ENCODE data around the gene TMEM132A.

The TMEM132A gene

GRCh38 chr11:60924110-60924905 lies at the start of gene TMEM132A:
Gene TMEM132A (plus strand): TSS chr11:60924460. CDS start chr11:60924634, 174 bp downstream.
- peak; percentile 58 for DNase-seq (ENCODE audit: low read depth, low spot score)
- in situ Hi-C loops (cut with HindIII; ENCODE audit: low sequenced_read_pairs), result no loop called here
- peak within 1 kb of the TSS; percentile 66 for H3K4me3 ChIP-seq (ENCODE audit: low read depth, low read length)
- no peak for TF ChIP-seq CTCF (IDR thresholded peaks at IDR 0.05; ENCODE audit: low read depth, low read length)

GRCh38 chr11:60875366-60876167 lies 48.7 kb upstream of the TMEM132A start:
- in situ Hi-C loops (cut with HindIII; ENCODE audit: low sequenced_read_pairs), result no loop called here
- no peak overlapping the region for H3K4me3 ChIP-seq (ENCODE audit: low read depth, low read length)
- no peak for DNase-seq (ENCODE audit: low read depth, low spot score)
- TF ChIP-seq CTCF (IDR thresholded peaks at IDR 0.05; ENCODE audit: low read depth, low read length), result no peak

- no peak for TF ChIP-seq CTCF (IDR thresholded peaks at IDR 0.05; ENCODE audit: low read depth, low read length)
- in situ Hi-C loops (cut with HindIII; ENCODE audit: low sequenced_read_pairs), result no loop called here
- H3K4me3 ChIP-seq (ENCODE audit: low read depth, low read length), result no peak overlapping the region
- DNase-seq (ENCODE audit: low read depth, low spot score), result no peak
These were observed 48.1 kb upstream of the TMEM132A start for GRCh38 chr11:60876168-60876485.

GRCh38 chr11:60878245-60879101 lies 45.8 kb upstream of the TMEM132A start:
- DNase-seq (ENCODE audit: low read depth, low spot score), result no peak
- TF ChIP-seq CTCF (IDR thresholded peaks at IDR 0.05; ENCODE audit: low read depth, low read length), result no peak
- in situ Hi-C loops (cut with HindIII; ENCODE audit: low sequenced_read_pairs), result no loop called here
- no peak overlapping the region for H3K4me3 ChIP-seq (ENCODE audit: low read depth, low read length)

- no peak overlapping the region for H3K4me3 ChIP-seq (ENCODE audit: low read depth, low read length)
- no peak for DNase-seq (ENCODE audit: low read depth, low spot score)
- no peak for TF ChIP-seq CTCF (IDR thresholded peaks at IDR 0.05; ENCODE audit: low read depth, low read length)
- in situ Hi-C loops (cut with HindIII; ENCODE audit: low sequenced_read_pairs), result no loop called here
These were observed 45.2 kb upstream of the TMEM132A start for GRCh38 chr11:60879104-60879503.

- no peak for TF ChIP-seq CTCF (IDR thresholded peaks at IDR 0.05; ENCODE audit: low read depth, low read length)
- no peak overlapping the region for H3K4me3 ChIP-seq (ENCODE audit: low read depth, low read length)
- in situ Hi-C loops (cut with HindIII; ENCODE audit: low sequenced_read_pairs), result no loop called here
- peak; percentile 39 for DNase-seq (ENCODE audit: low read depth, low spot score)
These were observed 44.2 kb upstream of the TMEM132A start for GRCh38 chr11:60879971-60880588.

Data from astrocyte of the spinal cord (primary cell).